Endothelial cell of umbilical vein (primary cell): ENCODE results near the gene ANKAR. TPM values are rescaled to one million over a fixed set of nuclear protein-coding genes. Genes with fewer than 3 reads are reported as not detected.

Experiments
- BruUV-seq: library from RNA; stranded (reverse); fragments of 400-500 nt; replicated peaks from 2 replicates; lab custom pipeline; 2021; lab: Mats Ljungman, UMichigan
- CTCF ChIA-PET: fragments of 300-600, 350-600 bp; sonication (Branson Sonifier 250); formaldehyde crosslinking; loops from one replicate; lab custom pipeline; 2021; ENCODE audit warnings: antibody characterized with exemption, inconsistent platforms; lab: Charles Lee
- POLR2A ChIA-PET: fragments of 300-600, 350-600 bp; sonication (Branson Sonifier 250); formaldehyde crosslinking; loops from one replicate; lab custom pipeline; 2021; ENCODE audit warnings: antibody characterized with exemption, inconsistent platforms; lab: Charles Lee
- DNase-seq: peaks from one replicate; pipeline ENCODE4 v3.0.0-alpha.2; 2011; ENCODE audit warnings: low read depth, low spot score
- FAIRE-seq: peaks from 2 replicates; lab custom pipeline; 2011; peaks lifted over from hg19 to GRCh38; lab: Jason Lieb, UNC
- H2AFZ ChIP-seq: 2 replicates; pipeline ENCODE4 v1.6.0; 2012; ENCODE audit warnings: low read depth, low read length, control low read depth, inconsistent platforms
- H3K27ac ChIP-seq: 2 replicates; pipeline ENCODE4 v1.5.1; 2011; ENCODE audit warnings: low read depth, mild to moderate bottlenecking, control low read depth, low read length, moderate library complexity; ENCODE audit not compliant: insufficient read depth
- H3K27me3 ChIP-seq, 2 experiments: 2 replicates each; pipeline versions ENCODE4 v1.6.0 to v1.6.1; 2011; ENCODE audit warnings: low read length in 2 of 2, mixed read lengths in 1 of 2; ENCODE audit not compliant: control insufficient read depth in 2 of 2, insufficient read depth in 2 of 2
- H3K36me3 ChIP-seq, 2 experiments: 2 replicates in 1 of 2; 3 replicates in 1 of 2; pipeline ENCODE4 v1.5.1; 2011; ENCODE audit warnings: low read length in 2 of 2, mild to moderate bottlenecking in 1 of 2, moderate library complexity in 1 of 2; ENCODE audit not compliant: control insufficient read depth in 2 of 2, insufficient read depth in 2 of 2; ENCODE audit errors: extremely low read depth in 1 of 2
- H3K4me1 ChIP-seq: 3 replicates; pipeline ENCODE4 v1.5.1; 2011; ENCODE audit warnings: mild to moderate bottlenecking, low read length; ENCODE audit not compliant: control insufficient read depth, insufficient read depth; ENCODE audit errors: extremely low read depth
- H3K4me2 ChIP-seq: 2 replicates; pipeline ENCODE4 v1.6.1; 2011; ENCODE audit warnings: low read length, control low read depth, mixed read lengths; ENCODE audit not compliant: insufficient read depth
- H3K4me3 ChIP-seq, 3 experiments: fragments of 200-600 bp in 1 of 3; sonication (generic), shearing (Covaris generic) in 1 of 3; replicated peaks in 1 of 3; 2 replicates each; pipeline ENCODE4 v1.5.1; 2011 to 2016; ENCODE audit warnings: control low read depth in 3 of 3, low read length in 3 of 3, mild to moderate bottlenecking in 2 of 3, inconsistent platforms in 1 of 3, low read depth in 1 of 3, moderate library complexity in 1 of 3; ENCODE audit not compliant: insufficient read depth in 1 of 3
- H3K79me2 ChIP-seq: 2 replicates; pipeline ENCODE4 v1.6.0; 2012; ENCODE audit warnings: low read length, inconsistent platforms; ENCODE audit not compliant: control insufficient read depth, insufficient read depth
- H3K9ac ChIP-seq: replicated peaks from 2 replicates; pipeline ENCODE3; 2011; ENCODE audit warnings: low read length, control low read depth; ENCODE audit not compliant: insufficient read depth; ENCODE audit errors: extremely low read depth
- H3K9me1 ChIP-seq: replicated peaks from 3 replicates; pipeline ENCODE4 v1.6.0; 2011; ENCODE audit warnings: mild to moderate bottlenecking, low read length; ENCODE audit not compliant: control insufficient read depth, insufficient read depth; ENCODE audit errors: extremely low read depth
- H3K9me3 ChIP-seq: replicated peaks from 2 replicates; pipeline ENCODE4 v1.5.1; 2012; ENCODE audit warnings: low read length, inconsistent platforms; ENCODE audit not compliant: control insufficient read depth, insufficient read depth
- H4K20me1 ChIP-seq: replicated peaks from 2 replicates; pipeline ENCODE3; 2011; ENCODE audit warnings: mild to moderate bottlenecking, low read length; ENCODE audit not compliant: control insufficient read depth, insufficient read depth; ENCODE audit errors: extremely low read depth
- EZH2 ChIP-seq: IDR thresholded peaks from 2 replicates; pipeline ENCODE4 v1.6.1; 2012; ENCODE audit warnings: borderline replicate concordance, low read depth, mild to moderate bottlenecking, moderate library complexity, low read length, inconsistent platforms; ENCODE audit not compliant: severe bottlenecking
- FOS ChIP-seq: IDR thresholded peaks from 2 replicates; pipeline ENCODE4 v1.6.1; 2011; ENCODE audit warnings: mild to moderate bottlenecking, low read length, moderate library complexity, borderline replicate concordance; ENCODE audit not compliant: insufficient read depth
- GATA2 ChIP-seq: IDR thresholded peaks from 2 replicates; pipeline ENCODE4 v1.7.0; 2011; ENCODE audit warnings: low read depth, mild to moderate bottlenecking, moderate library complexity, mixed read lengths, low read length; ENCODE audit not compliant: insufficient read length, insufficient read depth
- JUN ChIP-seq: IDR thresholded peaks from 2 replicates; pipeline ENCODE4 v1.6.1; 2011; ENCODE audit warnings: borderline replicate concordance, low read depth; ENCODE audit not compliant: insufficient read length, insufficient read depth
- MAX ChIP-seq: IDR thresholded peaks from 2 replicates; pipeline ENCODE4 v1.6.1; 2011; ENCODE audit not compliant: insufficient read depth, insufficient read length
- MYC ChIP-seq: IDR thresholded peaks from one replicate; pipeline ENCODE4 v1.6.1; 2011; ENCODE audit warnings: mild to moderate bottlenecking, low read depth, low read length
- POLR2A ChIP-seq: IDR thresholded peaks from 2 replicates; pipeline ENCODE4 v1.6.1; 2012; ENCODE audit warnings: low read depth, mild to moderate bottlenecking, control low read depth, low read length
- POLR2AphosphoS5 ChIP-seq: IDR thresholded peaks from 2 replicates; pipeline ENCODE4 v1.6.1; 2012; ENCODE audit warnings: low read depth, mild to moderate bottlenecking, control low read depth, low read length, moderate library complexity; ENCODE audit not compliant: insufficient read depth
- dilution Hi-C: fragments of 300-500 bp; cut with MboI; formaldehyde crosslinking; loops from one replicate; pipeline ENCODE4 v1.15.0; 2019; ENCODE audit warnings: low sequenced_read_pairs; ENCODE audit not compliant: extremely low pct_ligation_motif_present
- intact Hi-C: fragments of 100-400 bp; cut with micrococcal nuclease; formaldehyde crosslinking; loops from one replicate; pipeline ENCODE4 v1.10.0; 2022
- polyA plus RNA-seq, 4 experiments: library from polyadenylated mRNA; depleted of rRNA in 3 of 4; stranded (reverse) in 3 of 4; unstranded in 1 of 4; fragments of >200 nt; gene quantifications; 2 replicates each; pipeline versions ENCODE4 v1.2.1 to v1.2.3, GENCODE V29; 2011 to 2012; ENCODE audit warnings: missing spikeins in 1 of 4
- total RNA-seq: library from RNA; stranded (reverse); gene quantifications from 2 replicates; pipeline ENCODE4 v1.2.3, GENCODE V29; 2021
- TF ChIP-seq, protein P1 (sequence below), 2 donors: IDR thresholded peaks; 1 replicate in 1 of 2; 2 replicates in 1 of 2; pipeline ENCODE4 v1.5.1; 2011; ENCODE audit warnings: low read length in 2 of 2, mild to moderate bottlenecking in 2 of 2, moderate library complexity in 2 of 2, control low read depth in 1 of 2, inconsistent platforms in 1 of 2, low read depth in 1 of 2; ENCODE audit not compliant: insufficient read depth in 1 of 2; ENCODE audit errors: extremely low read depth in 1 of 2

The ANKAR gene
- total and polyA plus RNA-seq, 2 donors (not counting 3 experiments of a cell fraction or from before 2014, with no cell fraction given), result 1.3 to 4.3 TPM

GRCh38 chr2:189629531-189630453, 44.7 kb upstream of the ANKAR start:
- no peaks in the 10 kb centered on the region for H3K79me2 ChIP-seq
- no peaks in the 10 kb centered on the region for H3K9me1 ChIP-seq
- no peak overlapping the region for H3K4me2 ChIP-seq
- no TSS peak for BruUV-seq
- dilution Hi-C loops (no loop called here), intact Hi-C loops (no loop called here)
- ChIA-PET CTCF (interaction anchor here (1.0 to 2.4 kb wide), 7 partner anchors 9 to 153 kb away, joined by 3 to 7 read pairs (median 4); no protein-coding TSS in a partner anchor), POLR2A (no interaction called here)
- peaks cover 4% of the 10 kb centered on the region for H3K4me1 ChIP-seq
- H4K20me1 ChIP-seq, result no peaks in the 10 kb centered on the region
- FAIRE-seq (no peak), DNase-seq (peak; percentile 59)
- H3K9me3 ChIP-seq, result no peaks in the 10 kb centered on the region
- no peaks in the 10 kb centered on the region for H3K36me3 ChIP-seq
- no peak overlapping the region for H3K27ac ChIP-seq
- H2AFZ ChIP-seq, result peak overlapping the region; percentile 68
- H3K4me3 ChIP-seq, result no peak overlapping the region
- no peak overlapping the region for H3K9ac ChIP-seq
- TF ChIP-seq, protein P1, sequence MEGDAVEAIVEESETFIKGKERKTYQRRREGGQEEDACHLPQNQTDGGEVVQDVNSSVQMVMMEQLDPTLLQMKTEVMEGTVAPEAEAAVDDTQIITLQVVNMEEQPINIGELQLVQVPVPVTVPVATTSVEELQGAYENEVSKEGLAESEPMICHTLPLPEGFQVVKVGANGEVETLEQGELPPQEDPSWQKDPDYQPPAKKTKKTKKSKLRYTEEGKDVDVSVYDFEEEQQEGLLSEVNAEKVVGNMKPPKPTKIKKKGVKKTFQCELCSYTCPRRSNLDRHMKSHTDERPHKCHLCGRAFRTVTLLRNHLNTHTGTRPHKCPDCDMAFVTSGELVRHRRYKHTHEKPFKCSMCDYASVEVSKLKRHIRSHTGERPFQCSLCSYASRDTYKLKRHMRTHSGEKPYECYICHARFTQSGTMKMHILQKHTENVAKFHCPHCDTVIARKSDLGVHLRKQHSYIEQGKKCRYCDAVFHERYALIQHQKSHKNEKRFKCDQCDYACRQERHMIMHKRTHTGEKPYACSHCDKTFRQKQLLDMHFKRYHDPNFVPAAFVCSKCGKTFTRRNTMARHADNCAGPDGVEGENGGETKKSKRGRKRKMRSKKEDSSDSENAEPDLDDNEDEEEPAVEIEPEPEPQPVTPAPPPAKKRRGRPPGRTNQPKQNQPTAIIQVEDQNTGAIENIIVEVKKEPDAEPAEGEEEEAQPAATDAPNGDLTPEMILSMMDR (IDR thresholded peaks at IDR 0.05; ENCODE audit: extremely low read depth in 1 of 2, insufficient read depth in 1 of 2, low read depth in 1 of 2, low read length in 2 of 2), result no peak
- no peak for TF ChIP-seq EZH2
- no peak for TF ChIP-seq POLR2AphosphoS5
- TF ChIP-seq MYC, result no peak
- TF ChIP-seq GATA2, result no peak
- no peak for TF ChIP-seq MAX
- TF ChIP-seq JUN, result no peak
- TF ChIP-seq POLR2A, result no peak
- TF ChIP-seq FOS, result no peak
- no peaks in the 10 kb centered on the region for H3K27me3 ChIP-seq
